GM12801 (cell line): ENCODE measurements around the gene AKT2.

Experiments
- TF ChIP-seq, protein P1 (sequence below): IDR thresholded peaks from one replicate; pipeline ENCODE4 v1.5.1; 2011; ENCODE audit warnings: control low read depth; ENCODE audit not compliant: insufficient read length; ENCODE audit errors: extremely low read depth

Gene AKT2

DNA sequence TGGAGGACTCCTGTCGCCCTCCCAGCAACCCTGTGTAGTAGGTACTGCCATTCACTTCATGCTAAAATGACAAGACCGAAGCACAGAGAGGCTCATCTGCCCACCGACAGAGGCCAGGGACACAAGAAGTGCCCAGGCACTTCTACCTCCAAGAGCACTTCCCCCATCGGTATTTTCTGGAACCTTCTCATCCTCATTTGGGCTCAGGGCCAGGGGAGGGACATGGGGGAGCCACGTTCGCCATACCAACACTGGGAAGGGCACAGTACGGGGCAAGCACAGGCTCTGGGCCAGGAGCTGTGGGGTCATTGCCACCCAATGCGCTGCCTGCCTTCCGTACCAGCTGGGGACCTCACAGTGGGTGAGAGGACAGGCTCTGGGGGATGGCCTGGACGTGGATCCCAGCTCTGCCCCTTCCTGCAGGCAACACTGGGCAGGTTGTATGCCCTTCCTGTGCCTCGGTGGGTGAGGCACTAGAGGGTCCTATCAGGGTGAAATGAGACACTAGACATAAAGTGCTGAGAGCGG, 37.3 kb downstream of the AKT2 start:
- TF ChIP-seq, protein P1, sequence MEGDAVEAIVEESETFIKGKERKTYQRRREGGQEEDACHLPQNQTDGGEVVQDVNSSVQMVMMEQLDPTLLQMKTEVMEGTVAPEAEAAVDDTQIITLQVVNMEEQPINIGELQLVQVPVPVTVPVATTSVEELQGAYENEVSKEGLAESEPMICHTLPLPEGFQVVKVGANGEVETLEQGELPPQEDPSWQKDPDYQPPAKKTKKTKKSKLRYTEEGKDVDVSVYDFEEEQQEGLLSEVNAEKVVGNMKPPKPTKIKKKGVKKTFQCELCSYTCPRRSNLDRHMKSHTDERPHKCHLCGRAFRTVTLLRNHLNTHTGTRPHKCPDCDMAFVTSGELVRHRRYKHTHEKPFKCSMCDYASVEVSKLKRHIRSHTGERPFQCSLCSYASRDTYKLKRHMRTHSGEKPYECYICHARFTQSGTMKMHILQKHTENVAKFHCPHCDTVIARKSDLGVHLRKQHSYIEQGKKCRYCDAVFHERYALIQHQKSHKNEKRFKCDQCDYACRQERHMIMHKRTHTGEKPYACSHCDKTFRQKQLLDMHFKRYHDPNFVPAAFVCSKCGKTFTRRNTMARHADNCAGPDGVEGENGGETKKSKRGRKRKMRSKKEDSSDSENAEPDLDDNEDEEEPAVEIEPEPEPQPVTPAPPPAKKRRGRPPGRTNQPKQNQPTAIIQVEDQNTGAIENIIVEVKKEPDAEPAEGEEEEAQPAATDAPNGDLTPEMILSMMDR: no peak

GRCh38 chr19:40247178-40247577, 38.0 kb downstream of the AKT2 start:
- TF ChIP-seq, protein P1: no peak

- TF ChIP-seq, protein P1: no peak
Observed at GRCh38 chr19:40246292-40247073, 38.7 kb downstream of the AKT2 start.

GRCh38 chr19:40245506-40246128, 39.5 kb downstream of the AKT2 start:
- TF ChIP-seq, protein P1: no peak

- TF ChIP-seq, protein P1: no peak
Observed at GRCh38 chr19:40244579-40245317, 40.4 kb downstream of the AKT2 start.

- TF ChIP-seq, protein P1: no peak
Observed at GRCh38 chr19:40243181-40243580, 42.0 kb downstream of the AKT2 start.

- TF ChIP-seq, protein P1: no peak
Observed at GRCh38 chr19:40242480-40242879, 42.7 kb downstream of the AKT2 start.
